Activated CD8-positive, alpha-beta memory T cell treated with anti-CD3 and anti-CD28 coated beads, Interleukin-2, amount 50 U/mL, for 1 hour (primary cell): ENCODE measurements around the gene WRAP73.

Experiments
- DNase-seq: peaks from one replicate; pipeline ENCODE4 v3.0.0-alpha.2; 2020; ENCODE audit errors: extremely low read depth

The WRAP73 gene

GRCh38 chr1:3681898-3682806 is 32.2 kb upstream of the WRAP73 start:
- no peak for DNase-seq

GRCh38 chr1:3681231-3681897 is 31.5 kb upstream of the WRAP73 start:
- DNase-seq = no peak

GRCh38 chr1:3680488-3681230 is 30.8 kb upstream of the WRAP73 start:
- DNase-seq = no peak

GRCh38 chr1:3679799-3680453 is 30.0 kb upstream of the WRAP73 start:
- DNase-seq = no peak

GRCh38 chr1:3679098-3679555 is 29.2 kb upstream of the WRAP73 start:
- no peak for DNase-seq

GRCh38 chr1:3678361-3679097 is 28.6 kb upstream of the WRAP73 start:
- no peak for DNase-seq

GRCh38 chr1:3677484-3677883 is 27.6 kb upstream of the WRAP73 start:
- DNase-seq = no peak

- no peak for DNase-seq
Observed at GRCh38 chr1:3676581-3677470, 26.9 kb upstream of the WRAP73 start.

- no peak for DNase-seq
Observed at GRCh38 chr1:3675436-3675835, 25.5 kb upstream of the WRAP73 start.

GRCh38 chr1:3674100-3675094 is 24.5 kb upstream of the WRAP73 start:
- DNase-seq = no peak

- no peak for DNase-seq
Observed at GRCh38 chr1:3673381-3674099, 23.6 kb upstream of the WRAP73 start.

GRCh38 chr1:3672971-3673361 is 23.1 kb upstream of the WRAP73 start:
- no peak for DNase-seq

- DNase-seq = no peak
Observed at GRCh38 chr1:3672231-3672970, 22.5 kb upstream of the WRAP73 start.

GRCh38 chr1:3671371-3672180 is 21.7 kb upstream of the WRAP73 start:
- no peak for DNase-seq

- DNase-seq = no peak
Observed at GRCh38 chr1:3670823-3671265, 20.9 kb upstream of the WRAP73 start.

GRCh38 chr1:3669971-3670431 is 20.1 kb upstream of the WRAP73 start:
- DNase-seq = no peak
